ENCODE data around the gene PPDPF. TPM values are rescaled to one million over a fixed set of nuclear protein-coding genes. Genes with fewer than 3 reads are reported as not detected.

PPDPF gene
- total RNA-seq, 1 experiment from 2014 or later: 517 TPM

- BruUV-seq (replicated peaks): no TSS peak
- Mint-ChIP-seq H3K4me1 (ENCODE audit: low read depth, unreplicated experiment) (peaks cover 27% of the 10 kb centered on the region), H3K9me3 (ENCODE audit: low read depth, unreplicated experiment) (no peaks in the 10 kb centered on the region), H3K4me3 (ENCODE audit: low read depth, unreplicated experiment) (no peak within 1 kb of the TSS), H3K27me3 (ENCODE audit: unreplicated experiment) (peaks cover 19% of the 10 kb centered on the region), H3K36me3 (ENCODE audit: insufficient read depth, unreplicated experiment) (peaks cover 14% of the 10 kb centered on the region), H3K27ac (ENCODE audit: unreplicated experiment) (no peak within 1 kb of the TSS)
- DNase-seq: no peak
- intact Hi-C loops (cut with micrococcal nuclease; ENCODE audit: unreplicated experiment): no loop called here
- no peak for TF ChIP-seq CTCF (IDR thresholded peaks at IDR 0.05; ENCODE audit: unreplicated experiment)
- CTCF ChIA-PET: interaction anchor here (1.5 kb wide), 1 partner anchor 10 kb away, joined by 6 read pairs; no protein-coding TSS in a partner anchor
Measured at GRCh38 chr20:63547725-63548480, 27.3 kb downstream of the PPDPF start, which contains the start of gene SRMS. Gene SRMS, minus strand, starts transcription at chr20:63547749. Its CDS starts 286 bp downstream, at chr20:63547463.

- Mint-ChIP-seq H3K27me3 (ENCODE audit: unreplicated experiment) (peaks cover 17% of the 10 kb centered on the region), H3K9me3 (ENCODE audit: low read depth, unreplicated experiment) (no peaks in the 10 kb centered on the region), H3K27ac (ENCODE audit: unreplicated experiment) (no peak overlapping the region), H3K4me3 (ENCODE audit: low read depth, unreplicated experiment) (no peak overlapping the region), H3K36me3 (ENCODE audit: insufficient read depth, unreplicated experiment) (peaks cover 20% of the 10 kb centered on the region), H3K4me1 (ENCODE audit: low read depth, unreplicated experiment) (peaks cover 22% of the 10 kb centered on the region)
- no peak for DNase-seq
- CTCF ChIA-PET: interaction anchor here (1.5 kb wide), 1 partner anchor 10 kb away, joined by 6 read pairs; no protein-coding TSS in a partner anchor
- intact Hi-C loops (cut with micrococcal nuclease; ENCODE audit: unreplicated experiment): no loop called here
- no TSS peak for BruUV-seq (replicated peaks)
- no peak for TF ChIP-seq CTCF (IDR thresholded peaks at IDR 0.05; ENCODE audit: unreplicated experiment)
Measured at GRCh38 chr20:63548542-63548941, 28.0 kb downstream of the PPDPF start.

GRCh38 chr20:63549019-63549418, 28.5 kb downstream of the PPDPF start:
- BruUV-seq (replicated peaks): no TSS peak
- Mint-ChIP-seq H3K9me3 (ENCODE audit: low read depth, unreplicated experiment) (no peaks in the 10 kb centered on the region), H3K4me3 (ENCODE audit: low read depth, unreplicated experiment) (no peak overlapping the region), H3K27me3 (ENCODE audit: unreplicated experiment) (peaks cover 12% of the 10 kb centered on the region), H3K36me3 (ENCODE audit: insufficient read depth, unreplicated experiment) (peaks cover 23% of the 10 kb centered on the region), H3K4me1 (ENCODE audit: low read depth, unreplicated experiment) (peaks cover 18% of the 10 kb centered on the region), H3K27ac (ENCODE audit: unreplicated experiment) (no peak overlapping the region)
- intact Hi-C loops (cut with micrococcal nuclease; ENCODE audit: unreplicated experiment): no loop called here
- TF ChIP-seq CTCF (IDR thresholded peaks at IDR 0.05; ENCODE audit: unreplicated experiment): no peak
- DNase-seq: no peak
- CTCF ChIA-PET: no interaction called here

- Mint-ChIP-seq H3K4me3 (ENCODE audit: low read depth, unreplicated experiment) (no peak overlapping the region), H3K36me3 (ENCODE audit: insufficient read depth, unreplicated experiment) (peaks cover 27% of the 10 kb centered on the region), H3K4me1 (ENCODE audit: low read depth, unreplicated experiment) (peaks cover 10% of the 10 kb centered on the region), H3K9me3 (ENCODE audit: low read depth, unreplicated experiment) (no peaks in the 10 kb centered on the region), H3K27me3 (ENCODE audit: unreplicated experiment) (peaks cover 8% of the 10 kb centered on the region), H3K27ac (ENCODE audit: unreplicated experiment) (no peak overlapping the region)
- no TSS peak for BruUV-seq (replicated peaks)
- DNase-seq: no peak
- CTCF ChIA-PET: no interaction called here
- no peak for TF ChIP-seq CTCF (IDR thresholded peaks at IDR 0.05; ENCODE audit: unreplicated experiment)
- intact Hi-C loops (cut with micrococcal nuclease; ENCODE audit: unreplicated experiment): no loop called here
Measured at GRCh38 chr20:63549679-63550282, 29.2 kb downstream of the PPDPF start.
